Astrocyte (in vitro differentiated cells and primary cell): ENCODE data around the gene ST14.

Experiments used
- CTCF ChIP-seq: IDR thresholded peaks from 2 replicates; pipeline ENCODE4 v1.5.1; 2011; ENCODE audit warnings: low read depth, mild to moderate bottlenecking, inconsistent platforms, low read length, moderate library complexity; ENCODE audit not compliant: insufficient read depth
- EZH2 ChIP-seq: IDR thresholded peaks from 2 replicates; pipeline ENCODE4 v1.6.1; 2012; ENCODE audit warnings: mild to moderate bottlenecking, low read length, inconsistent platforms; ENCODE audit not compliant: insufficient read depth

- TF ChIP-seq EZH2 (no peak), CTCF (no peak)
These were observed 7.6 kb downstream of the ST14 start for GRCh38 chr11:130167146-130167545.
